HG03060 (cell line): ENCODE measurements around the gene NGRN.
"Not testable (repeated sequence)": the region's sequence is repeated elsewhere in the genome, so short reads cannot be mapped to it uniquely, and the experiment has no call there.

Experiments
- ATAC-seq: cut with Tn5 transposase; IDR thresholded peaks from one replicate; pipeline ENCODE4 v1.9.1; 2021; ENCODE audit warnings: low read depth, moderate number of reproducible peaks; ENCODE audit not compliant: unreplicated experiment

Gene NGRN

DNA sequence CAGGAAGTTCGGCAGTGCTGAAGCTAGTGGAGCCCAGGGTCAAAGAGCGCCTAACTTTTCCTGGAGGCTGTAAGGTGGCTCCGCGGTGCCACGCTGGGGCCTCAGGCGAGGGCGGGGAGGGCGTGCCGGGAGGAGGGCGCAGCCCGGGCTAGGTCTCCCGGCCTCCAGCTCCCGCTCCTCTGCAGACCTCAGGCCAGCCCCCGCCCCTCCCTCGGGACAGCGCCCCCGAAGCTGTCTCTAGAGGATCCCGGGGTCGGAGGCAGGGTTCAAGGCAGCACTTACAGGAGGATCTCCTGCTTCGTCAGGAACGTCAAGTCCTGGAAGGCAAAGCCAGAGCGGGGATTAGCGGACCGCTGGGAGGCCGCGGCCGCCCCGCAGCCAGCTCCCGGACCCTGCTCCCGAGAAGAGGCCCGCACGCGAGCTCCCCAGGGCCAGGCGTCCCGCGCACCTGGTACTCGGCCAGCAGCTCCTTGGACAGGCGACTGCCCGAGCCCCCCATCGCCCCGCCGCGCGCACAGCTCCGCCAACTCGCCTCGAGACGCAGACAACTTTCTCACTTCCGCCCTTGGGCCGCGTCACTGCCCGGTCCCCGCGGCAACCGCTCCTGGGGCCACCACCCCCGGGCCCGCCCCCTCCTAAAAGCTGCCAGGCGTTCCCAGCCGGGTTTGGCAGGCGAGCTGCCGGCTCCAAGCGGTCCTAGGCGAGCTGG, 31.9 kb upstream of the NGRN start, which contains the start of gene CIB1:
Gene CIB1, minus strand, starts transcription at position 555 of the 709 bp plus-strand sequence. Its CDS starts 56 bp downstream, at position 499.
- peak; percentile 63 for ATAC-seq

- peak; percentile 33 for ATAC-seq
Measured at GRCh38 chr15:90234096-90234988, 31.1 kb upstream of the NGRN start, which contains the start of gene GDPGP1. Gene GDPGP1, plus strand, starts transcription at chr15:90234209. Its CDS starts 6,700 bp downstream, at chr15:90240909.

GRCh38 chr15:90239371-90239770, 26.1 kb upstream of the NGRN start:
- ATAC-seq, result no peak

- no peak for ATAC-seq
Measured at GRCh38 chr15:90240856-90241255, 24.6 kb upstream of the NGRN start.

- ATAC-seq, result no peak
Measured at GRCh38 chr15:90241343-90242192, 23.9 kb upstream of the NGRN start.

- no peak for ATAC-seq
Measured at GRCh38 chr15:90243943-90244639, 21.4 kb upstream of the NGRN start.

- no peak for ATAC-seq
Measured at GRCh38 chr15:90248789-90249202, 16.7 kb upstream of the NGRN start.

DNA sequence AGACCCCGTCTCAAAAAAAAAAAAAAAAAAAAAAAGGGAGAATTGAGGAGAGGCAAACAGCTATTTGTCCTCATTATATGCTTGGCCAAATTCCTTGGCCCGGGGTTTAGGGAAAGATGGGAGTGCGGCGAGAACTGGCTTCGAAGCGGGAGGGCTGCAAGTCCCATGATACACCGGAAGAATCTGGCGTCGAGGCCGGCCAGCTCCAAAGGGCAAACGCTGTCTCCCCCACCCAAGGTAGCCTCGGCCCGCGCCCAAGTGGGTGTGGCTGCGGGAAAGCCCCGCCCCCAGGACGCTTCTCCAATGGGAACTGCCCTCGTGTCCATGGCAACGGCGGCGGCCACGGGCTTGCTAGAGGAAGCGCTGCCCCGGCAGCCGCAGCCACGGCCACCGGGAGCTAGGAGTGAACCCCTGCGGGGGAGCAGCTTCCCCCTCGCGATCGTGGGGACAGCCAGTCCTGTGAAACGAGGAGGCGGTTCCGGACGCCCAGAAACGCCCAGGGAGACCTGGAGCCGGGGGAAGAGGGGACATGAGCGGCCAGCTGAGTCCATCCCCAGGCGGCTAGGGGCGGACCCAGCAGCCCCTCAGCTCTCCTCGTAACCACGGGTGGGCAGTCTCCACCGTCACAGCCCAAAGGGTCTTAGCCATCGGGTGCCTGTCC, 16.1 kb upstream of the NGRN start, which contains the start of gene TTLL13:
Gene TTLL13, plus strand, starts transcription at position 354 of the 661 bp plus-strand sequence. CDS start 1,075 bp downstream, outside the sequence.
- no peak for ATAC-seq

GRCh38 chr15:90257776-90258175, 7.7 kb upstream of the NGRN start:
- ATAC-seq, result no peak

GRCh38 chr15:90259524-90259923, 5.9 kb upstream of the NGRN start:
- no peak for ATAC-seq

DNA sequence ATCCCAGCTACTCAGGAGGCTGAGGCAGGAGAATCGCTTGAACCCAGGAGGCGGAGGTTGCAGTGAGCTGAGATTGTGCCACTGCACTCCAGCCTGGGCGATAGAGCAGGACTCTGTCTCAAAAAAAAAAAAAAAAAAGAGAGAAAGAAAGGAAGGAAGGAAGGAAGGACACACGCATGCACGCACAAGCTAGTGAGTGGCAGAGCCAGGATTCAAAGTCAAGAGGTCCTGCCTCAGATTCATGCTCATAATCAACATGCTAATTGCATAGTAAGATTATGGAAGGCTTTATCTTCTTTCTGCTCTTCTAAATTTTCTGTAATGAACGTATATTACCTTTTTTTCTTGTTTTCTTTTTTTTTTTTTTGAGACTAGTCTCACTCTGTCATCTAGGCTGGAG, 4.7 kb upstream of the NGRN start:
- ATAC-seq, result not testable (repeated sequence)

- ATAC-seq, result no peak
Measured at GRCh38 chr15:90261811-90262210, 3.7 kb upstream of the NGRN start.

- ATAC-seq, result no peak
Measured at GRCh38 chr15:90262426-90262825, 3.0 kb upstream of the NGRN start.

GRCh38 chr15:90264671-90265070, 801 bp upstream of the NGRN start:
- ATAC-seq, result no peak

- ATAC-seq, result no peak
Measured at GRCh38 chr15:90266061-90266431, 574 bp downstream of the NGRN start.

- ATAC-seq, result no peak
Measured at GRCh38 chr15:90266485-90266884, 1.0 kb downstream of the NGRN start.

DNA sequence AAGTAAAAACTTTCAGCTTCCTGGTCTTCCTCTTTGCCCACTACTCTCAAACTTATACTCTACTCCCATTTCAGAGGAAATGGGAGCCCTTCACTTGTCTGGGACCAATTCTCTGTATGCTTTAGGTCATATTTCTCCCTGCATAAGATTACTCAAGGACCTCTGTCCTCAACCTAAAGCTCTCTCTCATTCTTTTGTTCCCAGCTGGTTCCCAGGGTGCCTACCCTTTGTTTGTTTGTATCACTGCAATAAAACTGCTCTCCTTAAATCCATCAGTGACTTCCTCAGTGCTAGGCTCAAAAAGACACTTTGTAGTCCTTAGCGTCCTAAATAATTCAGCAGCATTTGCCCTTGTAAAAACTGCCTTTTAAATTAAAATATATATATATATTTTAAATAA, 2.9 kb downstream of the NGRN start:
- ATAC-seq, result no peak

DNA sequence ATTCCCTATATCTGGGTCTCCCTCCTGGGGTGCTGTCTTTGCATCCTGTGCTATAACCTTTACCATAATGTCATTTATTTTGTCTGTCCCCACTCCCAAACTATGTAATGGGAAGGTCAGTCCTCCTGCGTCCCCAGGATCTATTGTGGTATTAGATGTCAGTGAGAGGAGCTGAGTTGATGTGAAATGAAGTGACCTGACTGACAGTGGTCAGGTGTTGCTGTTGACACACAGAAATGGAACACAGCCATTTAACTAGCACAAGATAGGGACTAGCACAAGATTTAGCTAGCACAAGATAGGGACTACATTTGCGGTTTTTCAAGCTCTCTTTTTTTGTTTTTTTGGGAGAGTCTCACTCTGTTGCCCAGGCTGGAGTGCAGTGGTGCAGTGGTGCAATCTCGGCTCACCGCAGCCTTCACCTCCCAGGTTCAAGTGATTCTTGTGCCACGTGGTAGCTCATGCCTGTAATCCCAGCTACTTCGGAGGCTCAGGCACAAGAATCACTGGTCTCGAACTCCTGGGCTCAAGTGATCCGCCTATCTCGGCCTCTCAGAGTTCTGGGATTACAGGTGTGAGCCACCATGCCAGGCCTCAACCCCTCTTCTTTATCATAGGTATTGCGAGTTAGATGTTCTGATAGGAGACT, 5.2 kb downstream of the NGRN start:
- no peak for ATAC-seq
